ENCODE data around the gene TBC1D7.

TBC1D7 gene

GRCh38 chr6:13352165-13352564, 23.8 kb upstream of the TBC1D7 start:
- TF ChIP-seq NFIC (IDR thresholded peaks at IDR 0.05) = no peak
- no peak for TF ChIP-seq MAX (IDR thresholded peaks at IDR 0.05)
- no peak for TF ChIP-seq ZBTB7A (IDR thresholded peaks at IDR 0.05; ENCODE audit: low read depth)
- no peak for TF ChIP-seq EGR1 (IDR thresholded peaks at IDR 0.05)
- no peak for TF ChIP-seq FOXM1 (IDR thresholded peaks at IDR 0.05; ENCODE audit: borderline replicate concordance, low read depth)
- TF ChIP-seq TAF1 (IDR thresholded peaks at IDR 0.05; ENCODE audit: low read depth) = no peak
- no peak for TF ChIP-seq EP300 (IDR thresholded peaks at IDR 0.05; ENCODE audit: borderline replicate concordance)
- no peak for TF ChIP-seq TCF12 (IDR thresholded peaks at IDR 0.05; ENCODE audit: low read depth)
- TF ChIP-seq, protein P1, sequence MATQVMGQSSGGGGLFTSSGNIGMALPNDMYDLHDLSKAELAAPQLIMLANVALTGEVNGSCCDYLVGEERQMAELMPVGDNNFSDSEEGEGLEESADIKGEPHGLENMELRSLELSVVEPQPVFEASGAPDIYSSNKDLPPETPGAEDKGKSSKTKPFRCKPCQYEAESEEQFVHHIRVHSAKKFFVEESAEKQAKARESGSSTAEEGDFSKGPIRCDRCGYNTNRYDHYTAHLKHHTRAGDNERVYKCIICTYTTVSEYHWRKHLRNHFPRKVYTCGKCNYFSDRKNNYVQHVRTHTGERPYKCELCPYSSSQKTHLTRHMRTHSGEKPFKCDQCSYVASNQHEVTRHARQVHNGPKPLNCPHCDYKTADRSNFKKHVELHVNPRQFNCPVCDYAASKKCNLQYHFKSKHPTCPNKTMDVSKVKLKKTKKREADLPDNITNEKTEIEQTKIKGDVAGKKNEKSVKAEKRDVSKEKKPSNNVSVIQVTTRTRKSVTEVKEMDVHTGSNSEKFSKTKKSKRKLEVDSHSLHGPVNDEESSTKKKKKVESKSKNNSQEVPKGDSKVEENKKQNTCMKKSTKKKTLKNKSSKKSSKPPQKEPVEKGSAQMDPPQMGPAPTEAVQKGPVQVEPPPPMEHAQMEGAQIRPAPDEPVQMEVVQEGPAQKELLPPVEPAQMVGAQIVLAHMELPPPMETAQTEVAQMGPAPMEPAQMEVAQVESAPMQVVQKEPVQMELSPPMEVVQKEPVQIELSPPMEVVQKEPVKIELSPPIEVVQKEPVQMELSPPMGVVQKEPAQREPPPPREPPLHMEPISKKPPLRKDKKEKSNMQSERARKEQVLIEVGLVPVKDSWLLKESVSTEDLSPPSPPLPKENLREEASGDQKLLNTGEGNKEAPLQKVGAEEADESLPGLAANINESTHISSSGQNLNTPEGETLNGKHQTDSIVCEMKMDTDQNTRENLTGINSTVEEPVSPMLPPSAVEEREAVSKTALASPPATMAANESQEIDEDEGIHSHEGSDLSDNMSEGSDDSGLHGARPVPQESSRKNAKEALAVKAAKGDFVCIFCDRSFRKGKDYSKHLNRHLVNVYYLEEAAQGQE (IDR thresholded peaks at IDR 0.05; ENCODE audit: low read depth) = no peak
- no peak for TF ChIP-seq CEBPB (IDR thresholded peaks at IDR 0.05)
- no peak for TF ChIP-seq TEAD4 (IDR thresholded peaks at IDR 0.05)
- TF ChIP-seq YY1 (IDR thresholded peaks at IDR 0.05; ENCODE audit: low read depth) = no peak
- no peak for TF ChIP-seq CREB1 (IDR thresholded peaks at IDR 0.05; ENCODE audit: low read depth)
- TF ChIP-seq RAD21 (IDR thresholded peaks at IDR 0.05; ENCODE audit: low read depth) = no peak
- TF ChIP-seq, protein P2, sequence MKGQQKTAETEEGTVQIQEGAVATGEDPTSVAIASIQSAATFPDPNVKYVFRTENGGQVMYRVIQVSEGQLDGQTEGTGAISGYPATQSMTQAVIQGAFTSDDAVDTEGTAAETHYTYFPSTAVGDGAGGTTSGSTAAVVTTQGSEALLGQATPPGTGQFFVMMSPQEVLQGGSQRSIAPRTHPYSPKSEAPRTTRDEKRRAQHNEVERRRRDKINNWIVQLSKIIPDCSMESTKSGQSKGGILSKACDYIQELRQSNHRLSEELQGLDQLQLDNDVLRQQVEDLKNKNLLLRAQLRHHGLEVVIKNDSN (IDR thresholded peaks at IDR 0.05) = no peak

DNA sequence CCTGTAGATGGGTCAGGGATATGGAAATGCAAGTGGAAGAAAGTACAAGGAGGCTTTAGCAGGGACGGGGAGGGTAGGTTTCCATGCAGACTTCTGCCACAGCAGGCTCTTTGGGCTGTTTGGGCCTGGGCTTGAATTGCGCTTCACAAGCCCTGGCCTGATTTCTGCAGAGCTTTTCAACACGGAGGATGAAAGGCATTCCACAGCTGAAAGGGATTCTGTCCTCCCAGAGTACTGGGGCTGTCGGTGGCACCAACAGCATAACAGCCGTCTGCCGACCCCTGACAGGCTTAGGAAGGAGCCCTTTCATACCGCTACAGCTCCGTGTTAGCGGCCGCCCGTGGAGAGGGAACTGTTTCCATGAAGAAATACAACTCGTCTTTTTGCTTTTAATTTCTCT, 22.9 kb upstream of the TBC1D7 start:
- TF ChIP-seq NFIC (IDR thresholded peaks at IDR 0.05) (no peak), MAX (IDR thresholded peaks at IDR 0.05) (no peak), TAF1 (IDR thresholded peaks at IDR 0.05; ENCODE audit: low read depth) (no peak), RAD21 (IDR thresholded peaks at IDR 0.05; ENCODE audit: low read depth) (no peak), CREB1 (IDR thresholded peaks at IDR 0.05; ENCODE audit: low read depth) (no peak), TEAD4 (IDR thresholded peaks at IDR 0.05) (no peak), CEBPB (IDR thresholded peaks at IDR 0.05) (no peak), TCF12 (IDR thresholded peaks at IDR 0.05; ENCODE audit: low read depth) (no peak)
- TF ChIP-seq, protein P2 (IDR thresholded peaks at IDR 0.05) = no peak

- TF ChIP-seq MAX (IDR thresholded peaks at IDR 0.05) (no peak), CEBPB (IDR thresholded peaks at IDR 0.05) (no peak), RAD21 (IDR thresholded peaks at IDR 0.05; ENCODE audit: low read depth) (no peak), YY1 (IDR thresholded peaks at IDR 0.05; ENCODE audit: low read depth) (no peak), NFIC (IDR thresholded peaks at IDR 0.05) (no peak), FOXM1 (IDR thresholded peaks at IDR 0.05; ENCODE audit: borderline replicate concordance, low read depth) (no peak), TAF1 (IDR thresholded peaks at IDR 0.05; ENCODE audit: low read depth) (no peak), TCF12 (IDR thresholded peaks at IDR 0.05; ENCODE audit: low read depth) (no peak), EP300 (IDR thresholded peaks at IDR 0.05; ENCODE audit: borderline replicate concordance) (no peak), EGR1 (IDR thresholded peaks at IDR 0.05) (no peak), TEAD4 (IDR thresholded peaks at IDR 0.05) (no peak), ZBTB7A (IDR thresholded peaks at IDR 0.05; ENCODE audit: low read depth) (no peak), CREB1 (IDR thresholded peaks at IDR 0.05; ENCODE audit: low read depth) (no peak)
- TF ChIP-seq, protein P1 (IDR thresholded peaks at IDR 0.05; ENCODE audit: low read depth) = no peak
- TF ChIP-seq, protein P2 (IDR thresholded peaks at IDR 0.05) = no peak
Measured at GRCh38 chr6:13349811-13350506, 21.6 kb upstream of the TBC1D7 start.

GRCh38 chr6:13348334-13349113, 20.2 kb upstream of the TBC1D7 start:
- no peak for TF ChIP-seq RAD21 (IDR thresholded peaks at IDR 0.05; ENCODE audit: low read depth)
- TF ChIP-seq TAF1 (IDR thresholded peaks at IDR 0.05; ENCODE audit: low read depth) = no peak
- TF ChIP-seq, protein P2 (IDR thresholded peaks at IDR 0.05) = no peak
- TF ChIP-seq TEAD4 (IDR thresholded peaks at IDR 0.05) = no peak
- no peak for TF ChIP-seq CEBPB (IDR thresholded peaks at IDR 0.05)
- TF ChIP-seq YY1 (IDR thresholded peaks at IDR 0.05; ENCODE audit: low read depth) = no peak
- no peak for TF ChIP-seq NFIC (IDR thresholded peaks at IDR 0.05)
- no peak for TF ChIP-seq EP300 (IDR thresholded peaks at IDR 0.05; ENCODE audit: borderline replicate concordance)
- TF ChIP-seq EGR1 (IDR thresholded peaks at IDR 0.05) = no peak
- TF ChIP-seq, protein P1 (IDR thresholded peaks at IDR 0.05; ENCODE audit: low read depth) = no peak
- TF ChIP-seq CREB1 (IDR thresholded peaks at IDR 0.05; ENCODE audit: low read depth) = no peak
